ENCODE results near the gene DOCK3. TPM values are rescaled to one million over a fixed set of nuclear protein-coding genes. Genes with fewer than 3 reads are reported as not detected.

DOCK3 gene
- total RNA-seq, 1 experiment from 2014 or later: 8.3 TPM

- peaks cover 38 to 52% of the 10 kb centered on the region in 2 experiments for H3K4me1 Mint-ChIP-seq
- Histone ChIP-seq H3K18ac (ENCODE audit: insufficient read length, low read depth, low read length) (no peak overlapping the region), H2BK20ac (ENCODE audit: low read depth, low read length, poor library complexity, severe bottlenecking) (no peak overlapping the region), H2BK15ac (ENCODE audit: low read depth, low read length) (no peak overlapping the region), H3K4me1 (ENCODE audit: insufficient read depth, low read length) (0 out of 2 replicates have a peak, but pooled peaks cover 6% of the 10 kb centered on the region), H4K8ac (replicated peaks; ENCODE audit: insufficient read length, low read depth, low read length) (no peak overlapping the region), H4K91ac (ENCODE audit: insufficient read length, low read depth, low read length) (no peak overlapping the region), H3K27me3 (ENCODE audit: insufficient read depth, low read length) (no peaks in the 10 kb centered on the region), H4K5ac (ENCODE audit: insufficient read length, low read depth, low read length) (no peak overlapping the region), H2BK120ac (ENCODE audit: low read depth, low read length, poor library complexity, severe bottlenecking) (no peak overlapping the region), H3K56ac (ENCODE audit: insufficient read length, low read depth, low read length) (no peak overlapping the region), H3K79me1 (ENCODE audit: insufficient read depth, low read depth, low read length, poor library complexity, severe bottlenecking) (peaks cover 3% of the 10 kb centered on the region), H3K23ac (ENCODE audit: insufficient read length, low read depth, low read length) (no peak overlapping the region), H3K4me2 (ENCODE audit: insufficient read depth, insufficient read length, low read length) (peak overlapping the region; percentile 89), H3K14ac (ENCODE audit: insufficient read depth, low read length) (no peak overlapping the region), H3K79me2 (ENCODE audit: insufficient read depth, low read length) (peaks cover 11% of the 10 kb centered on the region), H4K20me1 (ENCODE audit: control insufficient read depth, insufficient read depth, insufficient read length) (no peaks in the 10 kb centered on the region), H2AFZ (ENCODE audit: low read length) (no peak overlapping the region), H3K9ac (ENCODE audit: extremely low read depth, insufficient read length, low read length) (peak overlapping the region; percentile 91), H2AK5ac (ENCODE audit: insufficient read length, low read length) (no peak overlapping the region), H3K9me3 (ENCODE audit: control insufficient read depth, low read depth, low read length) (no peaks in the 10 kb centered on the region), H2BK5ac (ENCODE audit: insufficient read length, low read length) (no peak overlapping the region), H3T11ph (ENCODE audit: low read length) (no peak overlapping the region), H3K23me2 (ENCODE audit: insufficient read length, low read depth, low read length, poor library complexity, severe bottlenecking) (peaks cover 16% of the 10 kb centered on the region), H3K4ac (ENCODE audit: low read depth, low read length) (no peak overlapping the region), H3K27ac (ENCODE audit: insufficient read length, low read depth, low read length) (no peak overlapping the region), H2BK12ac (ENCODE audit: insufficient read length, low read depth, low read length) (no peak overlapping the region)
- no peaks in the 10 kb centered on the region; a peak in 1 of 5 replicates for H3K9me3 Mint-ChIP-seq
- TF ChIP-seq CTCF (conservative IDR thresholded peaks at IDR 0.05): no peak; the same call in 2 of the 3 replicates
- H3K36me3 Mint-ChIP-seq (ENCODE audit: insufficient read depth in 1 of 3, low read depth in 3 of 3): peaks cover 30 to 52% (median 49%) of the 10 kb centered on the region in 3 experiments
- peak; percentile 23 for DNase-seq
- WGBS (ENCODE audit: extremely low coverage, insufficient read length, low lambda C conversion rate): no CpG with 5 or more reads among the region's 8 CpGs
- peak overlapping the region; percentile 43 to 99 (median 94); a peak in 6 of 7 replicates for H3K27ac Mint-ChIP-seq
- H3K27me3 Mint-ChIP-seq (ENCODE audit: low read depth): peaks cover 2% of the 10 kb centered on the region; the same call in 1 of the 2 replicates
- peak overlapping the region; percentile 95 to 98 for H3K4me3 Mint-ChIP-seq
Measured at GRCh38 chr3:51386159-51386851, 711.6 kb downstream of the DOCK3 start.

Measured in H9 (cell line).